SKM-1 (cell line): Measurements from ENCODE around the gene PNLIPRP1.

Experiments used
- DNase-seq: peaks from one replicate; lab custom pipeline; 2025; ENCODE audit not compliant: unreplicated experiment; lab: John Stamatoyannopoulos, UW

Gene PNLIPRP1

DNA sequence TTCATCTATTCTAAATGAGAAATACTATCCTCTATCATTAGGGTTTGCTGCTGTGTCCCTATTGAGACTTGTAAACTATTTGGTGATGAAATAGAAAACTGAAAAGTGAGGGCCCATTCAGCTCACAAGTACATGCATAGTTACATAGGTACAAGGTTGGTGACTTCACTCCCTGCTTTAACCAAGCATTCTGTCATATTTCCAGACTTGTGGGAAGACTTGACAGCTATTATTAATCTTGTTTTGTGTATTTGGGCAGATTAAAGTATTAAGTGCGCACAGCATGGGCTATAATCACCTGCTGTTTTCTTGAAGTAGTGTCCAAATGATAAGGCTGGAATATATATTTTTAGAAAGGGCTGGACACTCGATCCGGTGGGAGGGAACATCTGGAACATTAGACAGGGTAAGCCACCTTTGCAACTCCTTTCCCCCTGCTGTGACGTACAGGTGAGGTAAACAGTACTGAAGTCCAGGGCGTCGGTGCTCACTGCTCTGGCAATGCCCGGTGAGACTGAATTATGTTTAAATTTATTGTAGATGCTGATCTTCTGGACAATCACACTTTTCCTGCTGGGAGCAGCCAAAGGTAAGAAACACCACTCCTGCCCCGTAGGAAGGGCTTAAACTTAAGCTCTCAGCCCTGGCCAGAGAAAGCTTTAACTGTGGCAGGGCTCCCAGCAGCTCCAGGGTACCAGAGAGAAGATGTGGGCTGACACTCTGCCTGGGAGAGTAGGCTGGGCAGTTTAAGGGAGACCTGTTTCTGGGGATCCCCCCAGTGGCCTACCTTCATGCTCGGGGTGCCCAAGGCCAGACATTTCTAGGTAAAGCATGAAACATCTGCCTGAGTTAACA is at the start of gene PNLIPRP1:
Gene PNLIPRP1 (plus strand): TSS at position 370 of the 855 bp plus-strand sequence. CDS start 171 bp downstream, at position 541.
- no peak for DNase-seq

DNA sequence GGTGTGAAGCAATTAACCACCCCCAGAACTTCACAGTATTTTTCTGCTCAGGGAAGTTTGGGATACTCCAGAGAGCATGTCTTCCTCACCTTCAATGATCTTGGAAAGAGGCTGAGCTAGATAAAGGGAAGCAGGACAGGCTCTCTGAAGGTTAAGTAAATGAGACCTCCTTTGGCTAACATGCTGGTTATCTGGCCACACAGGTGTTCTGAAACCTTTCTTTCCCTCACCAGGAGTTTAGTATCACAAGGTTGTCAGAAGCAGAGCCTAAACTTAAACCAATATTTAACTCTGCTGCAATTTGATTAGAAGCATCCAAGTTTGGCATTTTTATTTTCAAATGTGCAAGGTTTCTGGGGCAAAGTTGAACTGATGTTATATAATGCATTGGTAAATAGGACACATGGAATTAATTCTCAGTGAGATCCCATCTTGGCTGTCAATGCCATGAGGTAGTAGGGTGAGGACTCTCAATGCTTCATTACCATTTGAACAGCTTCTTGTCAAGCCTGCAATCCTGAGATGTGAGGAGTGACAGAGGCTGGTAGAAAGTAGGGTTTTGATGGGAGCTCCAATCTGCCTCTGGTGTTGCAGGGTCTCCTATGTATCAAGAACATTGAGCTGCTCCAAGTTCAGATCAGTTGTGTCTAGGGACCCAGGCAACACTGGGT is 48.6 kb upstream of the PNLIPRP1 start:
- DNase-seq, result no peak

DNA sequence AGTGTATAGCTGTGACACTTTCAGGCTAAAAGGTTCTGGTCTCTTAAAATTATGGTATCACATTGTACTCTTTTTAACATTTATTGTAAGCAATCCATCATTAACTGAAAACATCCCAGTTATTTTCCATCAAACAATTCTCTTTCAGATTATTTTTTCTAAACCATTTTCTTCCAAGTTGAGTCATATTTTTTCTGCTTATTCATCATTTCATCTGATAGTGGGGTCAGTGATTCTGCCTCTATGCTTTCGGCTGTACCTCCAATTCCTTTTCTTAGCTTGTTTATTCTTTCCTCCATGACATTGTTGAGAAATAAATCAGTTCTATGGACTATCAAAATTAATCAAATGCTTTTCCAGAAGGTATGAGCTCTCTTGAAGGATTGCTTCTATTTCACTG is 45.6 kb upstream of the PNLIPRP1 start:
- no peak for DNase-seq

DNA sequence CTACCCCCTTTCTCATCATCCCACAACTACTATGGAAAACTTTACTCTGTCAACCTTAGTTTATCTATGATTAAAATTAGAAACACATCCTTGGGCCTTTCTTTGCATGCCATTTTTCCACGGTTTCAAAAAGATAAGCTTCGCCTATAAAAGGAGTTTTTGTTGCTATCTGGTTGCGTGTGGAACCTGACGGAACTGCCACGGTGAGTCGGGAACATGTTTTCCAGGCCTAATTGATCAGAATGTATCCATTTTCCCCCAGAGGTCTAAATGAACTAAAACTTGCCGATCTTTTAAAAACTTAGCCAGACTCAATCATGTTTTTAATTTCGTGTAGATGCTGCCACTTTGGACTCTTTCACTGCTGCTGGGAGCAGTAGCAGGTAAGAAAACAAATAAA is 45.0 kb upstream of the PNLIPRP1 start, which contains the start of gene PNLIP:
Gene PNLIP (plus strand): TSS at position 176 of the 400 bp plus-strand sequence. CDS start 162 bp downstream, at position 338.
- DNase-seq, result no peak

DNA sequence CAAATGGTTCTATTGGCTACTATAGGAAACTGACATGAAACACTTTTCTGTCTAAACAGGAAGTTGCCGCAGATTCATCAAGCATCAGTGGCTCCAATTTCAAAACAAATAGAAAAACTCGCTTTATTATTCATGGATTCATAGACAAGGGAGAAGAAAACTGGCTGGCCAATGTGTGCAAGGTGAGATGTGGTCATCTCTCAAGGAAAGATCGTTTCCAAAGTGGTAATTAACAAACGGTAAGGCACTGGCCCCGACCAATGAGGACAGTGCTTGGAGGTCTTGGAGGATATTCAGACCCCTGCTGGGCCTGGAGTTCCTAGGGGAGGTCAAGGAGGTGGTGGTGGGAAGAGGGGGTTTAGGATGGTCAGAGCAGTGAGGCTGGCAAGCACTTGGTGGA is 42.5 kb upstream of the PNLIPRP1 start:
- DNase-seq, result no peak

DNA sequence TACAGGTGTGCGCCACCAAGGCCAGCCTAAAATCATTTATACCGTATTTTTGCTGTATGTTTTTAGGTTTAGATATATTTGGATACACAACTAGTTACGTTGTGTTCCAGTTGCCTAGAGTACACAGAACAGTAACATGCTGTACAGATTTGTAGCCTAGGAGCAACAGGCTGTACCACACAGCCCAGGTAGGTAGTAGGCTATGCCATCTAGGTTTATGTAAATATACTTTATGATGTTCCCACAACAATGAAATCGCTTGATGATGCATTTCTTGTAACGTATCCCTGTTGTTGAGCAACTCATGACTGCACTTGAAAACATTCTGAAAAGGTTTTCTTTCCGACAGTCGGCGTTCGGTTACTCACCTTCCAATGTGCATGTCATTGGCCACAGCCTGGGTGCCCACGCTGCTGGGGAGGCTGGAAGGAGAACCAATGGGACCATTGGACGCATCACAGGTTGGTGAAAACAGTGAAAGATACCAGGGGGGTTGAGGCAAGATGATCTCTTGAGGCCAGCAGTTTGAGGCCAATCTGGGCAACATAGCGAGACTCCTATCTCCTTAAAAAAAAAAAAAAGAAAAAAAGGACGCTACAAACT is 37.3 kb upstream of the PNLIPRP1 start:
- DNase-seq, result no peak

DNA sequence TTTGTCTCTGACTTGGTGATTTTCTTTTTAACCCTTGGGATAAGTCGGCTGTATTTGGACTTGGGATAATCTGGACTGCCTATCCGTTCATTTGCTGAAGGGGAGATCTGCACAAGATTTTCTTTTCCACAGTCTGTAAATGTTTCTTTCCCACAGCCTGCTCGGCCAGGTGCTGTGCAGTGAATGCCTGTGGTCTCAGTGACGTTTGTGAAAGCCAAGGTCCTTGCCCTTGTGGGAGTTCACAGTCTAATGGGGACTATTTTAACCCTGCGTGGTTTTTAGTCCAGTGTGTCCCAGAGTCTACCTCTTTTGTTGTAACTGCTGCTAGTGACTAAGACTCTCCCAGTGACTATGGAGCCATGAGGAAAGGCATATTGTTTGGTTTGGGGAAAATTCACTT is 36.1 kb upstream of the PNLIPRP1 start:
- DNase-seq, result no peak

DNA sequence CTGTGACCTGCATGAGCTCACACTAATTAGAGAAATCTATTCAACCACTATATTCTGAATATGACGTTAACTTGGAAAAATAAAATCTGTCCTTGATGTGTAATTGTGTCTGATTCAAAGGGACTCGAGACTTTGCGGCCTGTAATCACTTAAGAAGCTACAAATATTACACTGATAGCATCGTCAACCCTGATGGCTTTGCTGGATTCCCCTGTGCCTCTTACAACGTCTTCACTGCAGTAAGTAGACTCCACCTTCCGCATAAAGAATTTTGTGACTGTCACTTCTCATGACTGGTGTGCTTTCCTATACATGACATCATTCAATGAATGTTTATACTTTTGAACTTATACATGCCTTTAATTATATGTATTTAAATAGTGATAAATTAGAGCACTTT is 34.9 kb upstream of the PNLIPRP1 start:
- DNase-seq, result no peak

DNA sequence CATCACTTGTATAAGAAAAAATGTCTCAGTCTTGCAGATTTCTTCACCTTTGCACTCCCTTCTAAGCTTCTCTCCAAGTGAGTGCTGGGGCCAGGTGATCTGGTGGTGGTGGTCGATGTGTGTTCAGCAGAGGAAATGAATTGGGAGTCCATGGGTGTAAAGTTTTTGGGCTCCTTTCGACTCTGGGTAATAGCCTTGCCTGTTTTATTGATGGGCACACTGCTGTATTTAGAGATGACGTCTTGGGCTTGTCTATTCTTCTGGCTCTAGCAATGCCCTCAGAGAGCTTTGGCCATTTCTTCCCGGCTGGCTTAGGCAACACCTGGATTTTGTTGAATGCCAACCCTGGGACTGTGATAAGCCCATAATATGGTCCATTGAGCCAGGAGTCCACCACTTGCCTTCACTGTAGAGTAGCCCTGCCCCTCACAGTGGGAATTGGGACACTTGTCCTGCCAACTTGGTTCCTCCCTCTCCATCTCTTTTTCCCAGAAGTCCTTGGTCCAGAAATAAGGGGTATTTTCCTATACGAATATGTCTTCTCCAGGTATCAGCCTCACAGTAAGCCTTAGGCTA is 33.4 kb upstream of the PNLIPRP1 start:
- DNase-seq, result no peak

DNA sequence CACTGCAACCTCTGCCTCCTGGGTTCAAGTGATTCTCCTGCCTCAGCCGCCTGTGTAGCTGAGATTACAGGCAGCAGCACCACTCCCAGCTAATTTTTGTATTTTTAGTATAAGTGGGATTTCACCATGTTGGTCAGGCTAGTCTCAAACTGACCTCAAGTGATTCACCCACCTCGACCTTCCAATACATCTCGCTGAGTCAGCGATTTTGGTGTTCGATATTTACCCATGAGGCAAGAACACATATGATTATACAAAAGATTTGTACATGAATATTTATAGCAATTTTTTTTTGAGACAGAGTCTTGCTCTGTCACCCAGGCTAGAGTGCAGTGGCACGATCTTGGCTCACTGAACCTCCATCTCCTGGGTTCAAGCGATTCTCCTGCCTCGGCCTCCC is 25.2 kb upstream of the PNLIPRP1 start:
- DNase-seq, result no peak

DNA sequence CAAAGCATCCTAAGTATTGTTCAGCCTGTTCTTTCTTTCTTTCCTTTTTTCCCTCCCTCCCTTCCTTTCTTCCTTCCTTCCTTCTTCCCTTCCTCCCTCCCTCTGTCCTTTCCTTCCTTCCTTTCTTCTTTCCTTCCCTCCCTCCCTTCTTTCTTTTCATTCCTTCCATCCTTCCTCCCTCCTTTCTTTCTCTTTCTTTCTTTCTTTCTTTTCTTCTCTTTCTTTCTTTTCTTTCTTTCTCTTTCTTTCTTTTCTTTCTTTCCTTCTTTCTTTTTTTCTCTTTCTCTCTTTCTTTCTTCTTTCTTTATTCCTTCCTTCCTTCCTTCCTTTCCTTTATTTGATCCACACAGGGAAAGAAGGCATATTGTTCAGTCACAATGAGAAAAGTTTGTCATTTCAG is 23.8 kb upstream of the PNLIPRP1 start:
- DNase-seq, result no peak

DNA sequence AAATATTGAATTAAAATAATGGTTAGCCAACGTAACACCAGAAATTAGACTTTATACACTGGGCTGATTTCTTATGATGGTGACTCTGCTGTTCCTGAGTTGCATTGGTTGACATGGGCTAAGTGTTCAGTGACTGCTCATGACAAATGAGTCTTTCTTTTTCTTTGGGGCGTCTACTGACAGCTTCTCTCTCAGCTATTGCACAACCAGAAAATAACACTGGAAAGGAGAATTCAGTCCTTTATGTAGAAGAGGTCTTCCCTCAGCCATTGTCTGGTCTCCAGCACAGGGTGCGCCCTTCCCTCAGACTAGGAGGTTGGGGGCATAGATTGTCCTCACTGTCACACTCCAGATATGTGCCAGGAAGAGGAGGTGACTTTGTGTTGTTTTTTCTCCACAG is 23.4 kb upstream of the PNLIPRP1 start:
- no peak for DNase-seq

DNA sequence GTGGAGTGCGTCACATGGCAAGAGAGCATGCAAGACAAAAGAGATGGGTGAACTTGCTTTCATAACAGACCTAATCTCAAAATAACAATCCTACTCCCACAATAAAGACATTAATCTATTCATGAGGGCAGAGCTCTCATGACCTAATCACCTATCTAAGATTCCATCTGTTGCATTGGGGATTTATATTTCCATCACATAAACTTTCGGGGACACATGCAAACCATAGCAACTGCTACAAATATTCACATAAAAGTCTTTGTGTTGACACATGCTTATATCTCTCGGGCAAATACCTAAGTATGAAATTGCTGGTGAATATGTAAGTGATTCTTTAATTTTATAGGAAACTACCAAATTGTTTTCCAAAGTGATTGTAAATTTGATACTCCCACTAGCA is 16.0 kb upstream of the PNLIPRP1 start:
- DNase-seq, result no peak

DNA sequence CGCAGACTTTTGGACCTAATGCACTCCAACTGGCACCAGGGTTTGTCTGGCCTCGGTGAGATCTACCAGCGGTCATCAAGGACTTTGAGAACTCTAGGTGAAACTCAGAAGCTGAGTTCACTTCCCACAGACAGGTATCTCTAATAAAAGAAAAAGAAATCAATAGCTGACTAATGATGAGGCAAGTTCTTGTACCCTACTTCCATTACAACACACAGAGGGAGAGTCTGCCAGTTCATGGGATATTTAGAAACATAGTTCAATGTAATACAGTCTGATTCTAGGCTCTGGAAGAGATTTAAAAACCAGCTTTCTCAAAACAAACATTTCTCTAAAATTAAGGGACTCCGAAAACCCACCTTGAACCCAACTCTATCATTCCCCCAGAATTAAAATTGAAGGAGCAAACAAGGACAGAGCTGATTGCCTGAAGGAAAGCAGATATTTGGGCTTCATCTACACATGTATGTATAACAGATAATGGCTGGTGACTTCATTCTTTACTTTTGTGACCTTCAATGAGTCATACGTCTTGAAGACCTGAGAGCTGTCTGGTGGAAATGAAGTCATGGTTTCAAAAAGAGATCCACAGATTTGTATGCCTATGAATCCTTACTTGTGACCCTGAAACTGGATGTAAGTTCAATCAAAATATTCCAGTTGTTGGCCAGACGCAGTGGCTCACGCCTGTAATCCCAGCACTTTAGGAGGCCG is 2.7 kb upstream of the PNLIPRP1 start:
- no peak for DNase-seq

DNA sequence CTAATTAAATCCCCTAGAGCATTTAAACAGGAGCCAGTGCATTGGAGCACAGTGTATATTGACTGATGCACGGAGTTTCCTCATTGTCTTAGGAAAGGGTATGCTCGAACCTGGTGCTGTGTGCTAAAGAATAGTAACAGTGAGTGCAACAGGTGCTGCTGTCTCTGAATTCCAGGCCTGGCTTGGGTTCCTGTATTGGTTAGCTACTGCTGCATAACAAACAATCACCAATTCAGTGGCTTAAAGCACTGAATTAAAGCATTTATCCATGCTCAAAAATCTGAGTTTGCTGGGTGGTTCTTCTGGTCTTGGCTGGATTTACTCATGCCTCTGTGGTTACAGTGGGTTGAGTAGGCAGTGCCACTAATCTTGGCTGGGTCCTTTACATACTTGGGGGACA is 1.8 kb upstream of the PNLIPRP1 start:
- no peak for DNase-seq

DNA sequence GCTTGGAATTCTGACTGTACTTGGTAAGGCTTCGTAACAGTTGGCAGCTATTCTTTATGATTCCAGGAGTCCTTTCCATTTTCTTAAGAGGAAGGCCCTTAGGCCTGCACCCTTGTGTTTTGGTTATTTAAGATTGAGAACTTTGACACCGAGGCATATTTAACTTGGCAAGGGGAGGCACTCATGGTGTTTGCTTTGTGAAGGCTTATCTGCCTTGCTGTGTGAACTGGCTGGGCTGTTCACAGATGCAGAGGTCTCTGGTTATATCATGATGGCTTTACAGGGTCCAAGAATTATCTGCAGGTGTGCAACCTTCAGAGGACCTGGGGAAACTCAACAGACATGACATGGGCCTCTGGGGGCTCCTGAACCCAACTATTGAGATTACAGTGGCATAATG is 833 bp upstream of the PNLIPRP1 start:
- DNase-seq, result no peak

DNA sequence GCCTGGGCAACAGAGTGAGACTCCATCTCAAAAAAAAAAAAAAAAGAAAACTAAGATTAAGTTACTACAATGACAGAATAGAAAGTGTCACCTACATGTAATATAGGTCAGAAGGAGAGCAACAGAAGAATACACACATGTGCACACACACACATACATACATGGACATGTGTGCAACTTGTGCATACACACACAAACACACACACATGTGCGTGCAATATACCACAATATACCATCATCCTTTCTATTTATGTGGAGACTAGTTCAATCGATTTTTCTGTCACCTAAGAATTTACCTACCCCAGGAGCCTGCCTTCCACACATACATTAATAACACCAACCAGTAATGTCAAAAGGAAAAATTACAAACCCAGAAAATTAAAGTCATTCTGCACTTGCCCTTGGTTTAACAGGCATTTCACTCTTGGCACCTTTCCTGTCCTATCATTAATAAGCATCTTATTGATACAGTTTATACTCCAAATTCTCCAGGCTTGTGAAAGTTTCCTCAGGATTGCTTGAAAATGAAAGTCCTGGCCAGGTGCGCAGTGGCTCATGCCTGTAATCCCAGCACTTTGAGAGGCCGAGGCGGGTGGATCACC is 2.5 kb downstream of the PNLIPRP1 start:
- no peak for DNase-seq

DNA sequence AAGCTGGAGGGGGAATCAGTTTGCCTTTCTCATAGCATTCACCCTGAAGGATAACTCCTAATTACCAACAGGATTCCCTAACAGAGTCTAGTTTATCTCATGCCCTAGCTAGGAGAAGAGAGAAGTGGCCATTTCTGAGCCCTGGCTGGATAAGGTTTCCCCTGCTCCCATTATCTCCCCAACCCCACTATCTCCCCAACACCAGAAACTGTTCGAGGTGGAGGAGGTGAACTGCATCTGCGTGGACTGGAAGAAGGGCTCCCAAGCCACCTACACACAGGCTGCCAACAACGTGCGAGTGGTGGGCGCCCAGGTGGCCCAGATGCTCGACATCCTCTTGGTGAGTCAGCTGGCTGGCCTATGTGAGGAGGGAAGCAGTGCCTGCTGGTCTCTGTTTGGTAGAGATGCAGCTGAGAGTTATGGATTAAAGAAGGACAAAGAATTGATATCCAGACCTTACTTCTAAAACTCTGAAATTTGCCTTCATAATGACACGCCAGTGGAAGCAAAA is 3.8 kb downstream of the PNLIPRP1 start:
- DNase-seq, result no peak

DNA sequence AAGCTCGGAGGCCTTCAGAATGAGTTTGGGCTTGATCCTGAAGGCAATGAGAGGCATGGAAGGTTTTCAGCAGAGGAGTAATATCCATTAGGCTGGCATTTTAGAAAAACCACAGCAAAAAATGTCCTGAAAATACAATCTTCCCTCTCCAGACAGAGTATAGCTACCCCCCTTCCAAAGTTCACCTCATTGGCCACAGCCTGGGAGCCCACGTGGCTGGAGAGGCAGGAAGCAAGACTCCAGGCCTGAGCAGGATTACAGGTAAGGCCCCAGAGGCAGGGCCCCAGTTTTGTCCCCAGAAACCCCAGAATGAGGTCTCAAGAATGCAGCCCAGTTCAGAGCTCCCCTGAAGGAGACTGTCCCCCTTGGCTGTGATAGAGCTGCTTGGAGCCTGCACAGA is 5.3 kb downstream of the PNLIPRP1 start:
- no peak for DNase-seq

DNA sequence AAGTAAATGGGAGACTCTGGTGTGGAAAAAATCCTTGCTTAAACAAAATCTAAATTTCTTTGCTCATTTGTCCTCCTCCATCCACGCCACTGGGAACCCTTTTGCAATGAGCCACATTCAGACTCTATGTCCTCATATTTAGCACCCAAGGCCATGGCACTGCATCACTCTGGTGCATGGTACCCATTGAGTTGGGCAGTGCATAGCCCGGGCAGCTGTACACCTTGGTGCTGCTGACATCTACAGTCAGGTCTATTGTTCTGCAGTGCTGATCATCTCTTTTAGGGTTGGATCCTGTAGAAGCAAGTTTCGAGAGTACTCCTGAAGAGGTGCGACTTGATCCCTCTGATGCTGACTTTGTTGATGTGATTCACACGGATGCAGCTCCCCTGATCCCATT is 6.8 kb downstream of the PNLIPRP1 start:
- DNase-seq, result no peak
